GM12891 (cell line): ENCODE results near the gene GPR65.

Source experiments
- PAX5 ChIP-seq: IDR thresholded peaks from 2 replicates; pipeline ENCODE4 v1.6.1; 2011; ENCODE audit warnings: low read length, moderate library complexity, mild to moderate bottlenecking; ENCODE audit not compliant: insufficient read depth, severe bottlenecking
- POLR2A ChIP-seq: IDR thresholded peaks from 2 replicates; pipeline ENCODE4 v1.6.1; 2011; ENCODE audit warnings: low read depth, low read length, control low read depth
- POLR2AphosphoS5 ChIP-seq: IDR thresholded peaks from 2 replicates; pipeline ENCODE4 v1.6.1; 2011; ENCODE audit warnings: low read depth, low read length, control low read depth
- SPI1 ChIP-seq: IDR thresholded peaks from 2 replicates; pipeline ENCODE4 v1.6.1; 2011; ENCODE audit warnings: low read depth, low read length, control low read depth
- TAF1 ChIP-seq: IDR thresholded peaks from 2 replicates; pipeline ENCODE4 v1.6.1; 2011; ENCODE audit warnings: low read depth, low read length, control low read depth

GRCh38 chr14:88030079-88030478 lies 25.1 kb downstream of the GPR65 start:
- TF ChIP-seq POLR2A (no peak), SPI1 (no peak), POLR2AphosphoS5 (no peak), TAF1 (no peak), PAX5 (no peak)
